Raji (cell line): ENCODE results near the gene ZNF664.

Source experiments
- POLR2A ChIP-seq: IDR thresholded peaks from 2 replicates; pipeline ENCODE4 v1.6.1; 2011; ENCODE audit warnings: low read depth, low read length, control low read depth; ENCODE audit not compliant: insufficient read depth

ZNF664 gene

DNA sequence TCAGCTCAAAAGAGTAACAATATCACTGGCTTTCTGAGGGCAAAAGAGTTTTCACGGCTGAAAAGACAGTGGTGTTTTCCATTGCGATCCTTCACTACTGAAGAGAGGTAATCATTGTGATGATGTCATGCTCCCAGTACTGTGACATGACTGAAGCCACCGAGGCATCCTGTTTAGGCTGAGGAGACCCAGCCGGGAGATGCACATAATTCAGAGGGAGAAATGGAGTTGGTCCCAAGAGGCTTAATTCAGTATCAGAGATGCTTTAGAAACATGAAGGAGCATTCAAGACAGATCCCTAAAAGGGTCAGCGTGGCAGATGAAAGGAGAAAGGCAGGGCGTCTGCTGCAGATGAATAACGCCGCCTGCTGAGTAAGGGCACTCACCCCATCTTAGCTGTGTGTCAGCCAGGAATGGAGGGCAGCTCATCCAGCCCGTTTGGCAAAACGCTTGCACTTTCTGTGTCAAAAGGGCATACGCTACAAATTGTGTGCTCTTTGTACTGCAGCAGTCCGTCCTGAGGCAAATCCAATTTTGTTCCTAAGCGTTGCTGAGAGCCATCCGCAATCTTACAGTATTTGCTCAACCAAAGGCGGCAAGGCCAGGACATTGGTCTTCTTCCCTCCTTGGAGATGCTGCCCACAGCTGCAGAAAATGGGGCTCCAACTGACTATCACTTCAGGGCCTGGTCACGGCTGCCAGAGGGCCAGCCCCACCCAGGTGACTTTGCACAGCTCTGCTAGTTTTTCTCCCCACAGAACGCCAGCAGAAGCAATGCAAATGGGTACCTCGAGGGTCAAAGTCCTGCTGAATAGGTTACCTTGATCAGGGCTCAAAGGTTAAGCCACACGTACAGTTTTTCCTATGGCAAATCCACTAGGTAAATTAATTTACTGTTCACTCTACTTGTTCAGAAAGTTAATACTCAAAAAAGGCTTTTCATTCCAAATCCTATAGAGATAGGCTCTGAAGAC, 23.9 kb upstream of the ZNF664 start:
- no peak for TF ChIP-seq POLR2A

DNA sequence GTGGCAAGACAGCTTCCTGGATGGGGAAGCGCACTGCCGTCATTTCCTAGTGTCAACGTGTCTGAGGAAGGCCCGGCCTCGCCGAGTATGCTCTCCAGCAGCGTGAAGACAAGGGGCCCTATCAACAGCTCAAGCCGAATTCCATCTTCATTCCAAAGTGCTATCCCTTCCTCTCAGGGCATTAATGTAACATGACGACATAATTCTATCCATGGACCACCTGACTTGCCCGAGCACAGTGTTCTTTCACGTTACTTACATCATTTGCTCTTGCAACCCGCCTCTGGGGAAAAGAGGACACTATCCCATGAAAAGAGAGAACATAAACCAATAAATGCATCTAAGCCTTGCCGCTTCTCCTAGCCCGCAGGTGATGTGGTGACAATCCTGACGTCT, 23.2 kb upstream of the ZNF664 start:
- TF ChIP-seq POLR2A, result no peak

DNA sequence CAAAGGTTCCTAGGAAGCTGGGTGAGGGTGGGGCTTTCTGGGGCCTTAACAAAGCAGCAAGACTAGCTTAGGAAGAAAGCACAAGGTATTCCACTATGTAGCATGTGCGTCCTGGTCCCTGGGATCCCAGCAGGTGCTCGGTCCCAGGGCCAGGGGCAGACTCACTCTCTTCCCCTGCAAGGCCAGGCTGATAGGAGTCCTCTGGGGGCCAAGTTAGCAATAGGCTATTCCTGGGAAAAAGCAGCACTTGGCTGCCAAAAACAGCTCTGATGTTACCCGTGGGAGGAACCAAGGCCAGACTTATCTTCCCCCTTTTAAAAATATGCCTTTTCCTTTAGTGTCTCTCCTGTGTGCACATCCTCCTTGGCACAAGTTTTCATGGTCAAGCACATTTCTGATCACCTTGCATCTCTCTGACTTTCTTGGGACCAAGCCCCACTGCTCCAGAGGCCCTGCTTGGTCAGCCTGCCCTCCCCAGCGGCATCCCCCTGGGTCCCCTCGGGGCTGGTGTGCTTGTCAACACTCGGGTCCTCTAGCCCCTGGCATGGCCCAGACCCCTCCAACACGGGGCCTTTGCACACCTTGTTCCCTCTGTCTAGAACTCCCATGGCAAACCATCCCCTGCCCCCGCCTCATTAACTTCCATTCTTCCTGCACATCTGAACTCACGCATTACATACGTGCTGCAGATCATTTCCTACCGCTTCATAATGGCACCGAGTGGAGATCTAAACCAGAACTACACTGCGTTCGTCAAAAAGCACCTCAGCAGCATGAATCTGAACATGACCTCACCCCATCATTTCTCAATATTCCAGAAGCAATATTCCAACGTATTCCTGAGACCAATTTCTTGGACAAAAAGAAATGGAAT, 22.3 kb upstream of the ZNF664 start:
- TF ChIP-seq POLR2A, result no peak

DNA sequence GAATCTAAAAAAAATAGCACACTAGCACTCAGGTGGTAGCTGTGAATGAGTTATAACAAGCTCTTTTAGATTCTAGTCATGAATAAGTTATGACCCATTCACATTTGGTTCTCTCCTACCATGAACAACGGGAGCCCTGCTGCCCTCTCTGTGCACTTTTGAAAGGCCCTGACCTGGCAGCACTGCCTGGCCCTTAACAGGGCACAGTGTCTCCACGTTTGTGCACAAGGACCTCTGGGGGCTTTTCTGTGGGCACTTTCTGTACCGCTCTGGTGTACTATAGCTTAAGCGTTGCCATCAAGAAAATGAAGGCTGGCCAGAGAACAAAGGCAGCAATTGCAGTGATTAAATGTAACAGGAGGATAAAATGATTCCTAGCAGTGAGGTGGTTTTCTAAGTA, 21.5 kb upstream of the ZNF664 start:
- no peak for TF ChIP-seq POLR2A

DNA sequence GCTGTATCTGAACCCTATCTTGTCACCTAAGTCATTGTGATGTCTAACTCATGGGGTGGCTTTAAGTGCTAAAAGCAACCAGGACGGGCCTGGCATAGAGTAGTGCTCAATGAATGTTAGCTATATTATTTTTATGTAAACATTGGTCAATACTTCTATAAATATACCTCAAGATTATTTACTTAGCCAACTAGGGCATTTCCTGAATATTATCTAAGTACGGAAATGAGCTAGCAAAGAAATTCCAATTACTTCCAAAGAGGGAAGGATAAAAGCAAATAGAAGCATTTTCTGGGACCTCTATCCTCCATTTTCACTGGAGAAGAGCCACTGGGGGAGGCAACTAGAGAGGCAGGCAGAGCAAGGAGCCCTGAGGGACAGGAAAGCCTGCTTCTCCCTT, 21.0 kb upstream of the ZNF664 start:
- no peak for TF ChIP-seq POLR2A

DNA sequence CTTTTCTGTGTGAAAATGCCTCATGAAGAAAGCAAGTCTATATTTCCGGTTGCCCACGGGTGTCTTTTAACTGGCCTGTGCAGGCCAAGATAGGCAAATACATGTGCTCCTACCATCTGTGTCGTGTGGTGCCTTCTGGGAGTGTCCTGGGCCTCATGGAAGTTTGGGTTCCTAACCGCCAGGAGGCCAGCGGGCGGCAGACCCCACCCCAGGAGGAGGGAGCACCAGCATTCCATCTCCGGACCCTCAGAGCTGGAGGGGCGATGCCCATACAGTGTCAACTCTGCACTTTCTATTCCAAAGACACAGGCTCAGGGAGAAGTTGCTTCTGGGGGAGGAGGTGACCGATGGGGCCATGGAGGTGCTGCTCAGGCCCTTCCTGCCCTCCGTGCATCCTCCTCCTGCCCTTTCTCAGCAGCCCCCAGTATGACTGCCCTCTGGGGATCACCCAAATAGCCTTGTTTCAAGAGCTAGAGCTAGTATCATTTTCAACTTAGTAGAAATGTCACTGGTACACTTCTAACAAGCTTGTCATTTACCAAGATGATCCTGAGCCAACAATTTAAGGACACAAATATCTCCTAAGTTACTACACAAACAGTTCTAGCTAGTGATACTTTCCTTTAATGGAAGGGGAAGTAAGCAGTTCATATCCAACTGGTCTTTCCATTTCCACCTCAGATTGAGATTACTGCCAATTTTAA, 18.2 kb upstream of the ZNF664 start:
- TF ChIP-seq POLR2A, result no peak

DNA sequence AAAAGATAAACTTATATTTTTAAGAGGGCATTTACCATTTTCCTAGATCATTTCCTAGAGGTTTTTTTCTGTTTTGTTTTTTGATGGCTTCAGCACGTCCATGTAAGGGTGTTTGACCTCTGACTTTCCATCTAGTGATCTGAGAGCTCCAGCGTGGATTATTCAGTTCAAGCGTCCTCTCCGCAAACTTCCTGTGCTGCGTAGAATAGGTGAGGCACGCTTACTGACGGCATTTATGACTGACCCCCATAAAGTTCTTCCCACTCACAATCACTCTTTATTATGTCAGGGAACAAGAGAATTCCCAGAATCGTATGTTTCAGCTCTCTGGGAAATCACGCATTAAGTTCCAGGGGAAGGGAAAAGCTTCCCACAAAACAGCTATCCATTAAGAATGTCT, 16.8 kb upstream of the ZNF664 start:
- TF ChIP-seq POLR2A, result no peak

DNA sequence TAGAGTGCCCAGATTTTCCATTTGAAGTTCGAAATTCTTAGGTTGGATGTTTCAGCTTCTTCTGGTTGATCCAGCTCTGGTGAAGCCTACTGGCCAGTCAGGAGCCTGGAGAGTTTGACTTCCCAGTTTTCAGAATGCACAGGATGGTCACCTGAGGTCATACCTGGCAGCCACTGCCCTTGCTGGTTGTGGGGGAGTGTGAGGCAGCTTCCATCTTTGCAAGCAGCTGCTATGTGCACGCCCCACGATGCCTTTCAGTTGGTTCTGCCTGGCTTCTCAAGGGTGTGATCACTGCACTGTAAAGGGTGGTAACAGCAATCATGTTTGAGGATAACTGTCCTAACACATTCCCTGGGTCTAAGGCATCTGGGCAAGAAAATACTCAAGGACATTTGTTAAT, 15.8 kb upstream of the ZNF664 start:
- TF ChIP-seq POLR2A, result no peak

DNA sequence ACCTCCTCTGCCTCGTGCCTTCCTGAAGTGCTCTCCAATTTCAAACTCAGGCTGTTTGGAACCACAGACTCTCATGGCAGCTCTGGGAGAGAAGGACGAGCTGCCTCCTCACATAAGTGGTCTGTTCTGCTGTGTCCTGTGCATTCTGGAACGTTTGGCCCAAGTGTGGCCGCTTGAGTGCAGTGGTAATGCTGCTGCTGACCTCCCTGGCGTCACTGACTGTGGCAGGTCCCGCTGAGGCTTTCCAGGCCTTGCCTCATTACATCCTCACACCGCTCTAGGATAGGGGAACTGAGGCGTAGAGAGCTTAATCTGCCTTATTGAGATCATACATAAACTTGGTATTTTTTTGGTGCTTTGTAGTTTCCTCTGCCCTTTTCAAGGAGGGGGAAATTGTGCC, 14.6 kb upstream of the ZNF664 start:
- TF ChIP-seq POLR2A, result no peak

DNA sequence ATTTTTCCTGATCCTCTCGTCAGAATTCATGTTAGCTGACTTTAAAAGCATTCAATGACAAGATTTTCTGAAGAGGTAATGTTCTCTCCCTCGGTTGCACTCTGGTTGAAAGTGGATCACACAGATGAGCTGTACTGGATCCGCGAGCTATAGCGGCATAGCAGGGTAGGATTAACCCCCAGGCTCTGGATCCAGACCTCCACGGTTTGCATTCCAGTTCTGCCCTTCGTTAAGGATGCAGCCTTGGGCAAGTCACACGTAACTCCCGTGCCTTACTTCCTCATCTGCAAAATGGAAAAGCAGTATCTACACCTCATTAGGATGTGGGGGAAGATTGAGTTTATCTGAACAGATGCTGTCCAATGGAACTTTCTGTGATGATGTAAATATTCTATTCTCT, 14.1 kb upstream of the ZNF664 start:
- no peak for TF ChIP-seq POLR2A

DNA sequence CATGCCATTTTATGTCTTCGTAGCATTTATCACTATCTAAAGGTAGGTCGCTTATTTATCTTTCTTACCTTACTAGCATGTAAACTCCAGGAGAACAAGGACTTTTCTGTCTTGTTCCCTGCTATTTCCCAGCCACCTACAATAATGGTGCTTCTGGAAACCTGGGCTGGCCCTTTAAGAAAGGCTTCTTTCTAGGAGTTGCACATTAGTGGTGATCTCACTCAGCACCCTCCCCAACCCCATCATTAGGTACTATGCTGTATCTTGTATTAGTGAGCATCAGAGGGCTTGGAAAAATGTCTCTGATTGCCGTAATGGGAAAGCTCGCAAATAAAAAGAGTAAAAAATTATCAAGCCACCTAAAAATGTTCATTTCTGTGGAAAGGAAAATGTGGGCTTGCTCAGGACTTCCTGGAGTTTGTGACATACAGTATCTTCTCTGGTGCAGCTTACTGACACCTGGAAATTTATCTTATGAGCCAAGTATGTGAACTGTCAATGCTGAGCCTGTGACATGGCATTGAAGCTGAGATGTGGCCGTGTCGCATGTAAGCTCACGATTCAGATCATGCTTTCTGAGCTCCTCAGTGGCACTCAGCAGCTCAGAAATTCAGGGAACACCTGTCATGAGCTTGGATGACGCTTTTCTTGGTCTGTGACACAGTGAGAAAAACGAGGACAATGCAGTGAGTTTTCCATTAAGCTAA, 12.8 kb upstream of the ZNF664 start:
- no peak for TF ChIP-seq POLR2A

DNA sequence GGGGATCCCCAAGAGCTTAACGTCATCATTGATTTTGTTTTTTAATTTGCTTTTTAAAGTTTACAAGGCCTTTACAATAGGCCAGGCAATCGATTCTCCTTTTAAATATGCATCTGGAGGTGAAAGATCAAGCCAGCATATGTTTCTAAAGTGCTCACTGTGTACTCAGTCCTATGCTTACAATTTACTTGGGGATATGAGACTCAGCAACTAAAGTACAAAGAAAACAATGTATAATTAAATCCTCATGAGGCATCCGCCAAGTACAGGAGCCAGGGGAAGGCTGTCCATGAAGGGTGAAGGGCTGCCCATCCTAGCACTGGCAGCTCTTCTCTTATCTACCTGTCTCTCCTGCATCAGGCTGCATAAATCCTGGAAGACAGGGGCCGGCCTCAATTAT, 12.2 kb upstream of the ZNF664 start:
- TF ChIP-seq POLR2A, result no peak

DNA sequence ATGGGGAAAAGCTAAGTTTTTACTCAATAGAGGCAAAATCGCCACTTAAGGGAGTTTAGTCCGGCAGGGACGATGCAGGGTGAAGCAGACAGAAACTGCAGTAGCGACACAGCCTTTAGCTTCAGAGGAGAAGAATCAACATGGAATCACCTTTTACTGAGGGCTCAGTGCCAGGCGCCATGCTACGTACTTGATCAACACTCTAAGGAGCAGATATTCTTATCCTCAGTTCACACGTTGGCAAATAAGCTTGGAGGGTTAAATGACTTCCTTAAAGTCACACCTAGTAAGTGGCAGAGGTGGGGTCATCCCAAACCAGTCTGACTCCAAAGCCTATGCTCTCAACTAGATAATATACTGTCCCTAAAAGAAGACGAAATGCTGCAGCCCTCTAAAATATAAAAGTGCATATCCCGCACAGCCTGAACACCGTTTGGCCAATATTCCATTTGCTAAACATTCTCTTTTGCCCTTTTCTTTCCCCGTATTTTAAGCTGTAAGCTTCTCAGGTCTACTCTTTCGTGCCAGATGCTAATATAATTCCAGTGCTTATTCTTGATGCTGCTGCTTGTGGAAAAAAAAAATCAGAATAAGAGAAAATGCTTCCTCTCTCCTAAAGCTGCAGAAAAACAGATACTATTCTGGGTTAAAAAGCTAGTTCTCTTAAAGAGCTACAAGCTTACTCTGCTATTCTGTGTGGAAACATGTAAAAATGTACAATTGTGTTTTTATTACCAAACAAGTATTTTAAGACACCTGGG, 11.2 kb upstream of the ZNF664 start:
- TF ChIP-seq POLR2A, result no peak

DNA sequence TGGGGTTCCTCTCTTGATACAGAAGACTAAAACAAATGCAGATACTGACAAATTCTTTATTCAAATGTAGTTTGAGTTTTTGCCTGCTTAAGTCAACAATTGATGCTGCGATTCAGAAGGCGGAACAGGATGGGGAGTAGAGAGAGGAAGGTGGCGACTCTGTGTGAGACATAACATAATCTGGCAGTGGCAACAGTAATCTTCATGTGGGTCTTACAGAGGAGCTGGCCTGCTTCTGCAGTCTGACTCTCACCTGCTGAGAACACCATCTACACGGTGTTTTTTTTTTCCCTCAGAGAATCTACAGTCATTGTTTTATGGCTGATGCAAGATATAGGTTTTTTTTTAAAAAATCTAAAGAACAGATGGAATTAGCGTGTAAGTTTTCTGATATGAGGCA, 10.5 kb upstream of the ZNF664 start:
- no peak for TF ChIP-seq POLR2A
